ENCODE data around the gene ITIH3.

ITIH3 gene

GRCh38 chr3:52779011-52779836 is 15.4 kb upstream of the ITIH3 start:
- no peak for DNase-seq (ENCODE audit: low read depth in 2 of 2)

DNA sequence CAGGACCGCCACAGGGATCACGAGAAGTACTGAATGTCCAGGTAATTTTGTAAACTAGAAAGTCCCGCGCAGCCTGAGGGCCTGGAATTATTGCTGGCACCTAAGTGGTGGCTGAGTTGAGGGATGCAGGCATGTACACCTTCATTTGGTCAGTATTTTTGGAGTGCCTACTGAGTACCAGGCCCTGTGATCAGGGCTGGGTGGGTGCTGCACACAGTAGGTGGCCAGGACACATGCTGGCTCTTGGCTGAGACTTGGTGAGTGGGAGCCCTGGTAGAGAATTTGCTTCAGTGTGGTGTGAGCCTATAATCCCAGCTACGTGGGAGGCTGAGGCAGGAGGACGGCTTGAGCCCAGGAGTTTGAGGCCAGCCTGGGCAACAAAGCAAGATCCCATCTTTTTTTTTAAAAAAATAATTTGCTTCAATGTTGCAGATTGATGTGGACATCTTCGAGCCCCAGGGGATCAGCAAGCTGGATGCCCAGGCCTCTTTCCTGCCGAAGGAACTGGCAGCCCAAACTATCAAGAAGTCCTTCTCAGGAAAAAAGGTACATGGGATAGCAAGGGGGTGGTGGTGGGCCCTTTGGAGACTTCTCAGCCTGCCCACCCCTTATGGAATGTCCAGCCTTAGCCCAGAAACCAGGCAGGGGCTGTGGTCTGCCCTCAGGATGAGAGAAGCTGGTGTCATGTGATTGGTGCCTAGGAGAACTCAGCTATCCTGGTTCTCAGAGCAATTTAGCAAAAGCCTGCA is 14.6 kb upstream of the ITIH3 start:
- DNase-seq (ENCODE audit: low read depth in 2 of 2) = no peak

- no peak for DNase-seq (ENCODE audit: low read depth in 2 of 2)
These were observed 12.9 kb upstream of the ITIH3 start for GRCh38 chr3:52781741-52782140.

DNA sequence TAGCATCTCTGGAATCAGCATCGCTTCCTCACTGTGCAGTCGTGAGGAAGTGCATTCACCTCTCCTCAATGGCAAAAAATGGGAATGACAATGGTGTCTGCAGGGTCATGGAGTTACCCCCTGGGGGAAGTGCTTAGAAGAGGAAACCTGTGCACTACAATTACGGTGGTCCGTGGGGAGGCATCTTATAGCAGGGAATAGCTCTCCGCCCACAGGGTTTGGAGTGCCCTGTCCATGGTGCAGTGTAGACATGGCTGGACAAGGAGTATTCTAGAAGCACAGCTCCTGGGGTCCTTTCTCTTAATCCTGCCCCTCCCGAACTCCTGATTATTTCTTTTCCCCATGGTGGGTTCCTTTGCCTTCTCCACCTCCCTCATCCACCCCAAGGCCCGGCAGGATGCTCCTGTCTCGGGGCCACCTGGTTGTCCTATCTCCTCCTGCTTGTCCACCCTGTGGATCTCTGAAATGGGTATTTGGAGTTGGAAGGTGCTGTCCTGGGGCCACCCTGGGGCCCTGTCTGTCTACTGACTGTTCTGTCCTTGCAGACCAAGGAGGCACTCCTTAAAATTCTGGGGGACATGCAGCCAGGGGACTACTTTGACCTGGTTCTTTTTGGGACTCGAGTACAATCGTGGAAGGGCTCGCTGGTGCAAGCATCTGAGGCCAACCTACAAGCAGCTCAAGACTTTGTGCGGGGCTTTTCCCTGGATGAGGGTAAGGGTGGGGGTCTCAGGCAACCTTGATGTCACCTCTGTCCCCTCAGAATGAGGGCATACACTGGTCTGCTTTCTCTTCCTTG is 12.0 kb upstream of the ITIH3 start:
- DNase-seq (ENCODE audit: low read depth in 2 of 2) = no peak

DNA sequence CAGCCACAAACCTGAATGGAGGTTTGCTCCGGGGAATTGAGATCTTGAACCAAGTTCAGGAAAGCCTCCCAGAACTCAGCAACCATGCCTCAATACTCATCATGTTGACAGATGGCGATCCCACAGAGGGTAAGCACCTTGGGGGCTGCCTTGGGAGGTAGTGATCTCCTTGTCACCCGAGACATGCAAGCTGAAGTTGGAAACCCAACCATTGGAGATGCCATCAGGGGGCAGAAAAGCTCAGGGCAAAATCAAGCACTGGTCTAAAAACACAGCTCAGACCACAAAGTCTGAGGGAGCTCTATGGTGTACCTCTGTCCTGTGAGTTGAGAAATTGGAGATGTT is 11.4 kb upstream of the ITIH3 start:
- DNase-seq (ENCODE audit: low read depth in 2 of 2) = no peak

DNA sequence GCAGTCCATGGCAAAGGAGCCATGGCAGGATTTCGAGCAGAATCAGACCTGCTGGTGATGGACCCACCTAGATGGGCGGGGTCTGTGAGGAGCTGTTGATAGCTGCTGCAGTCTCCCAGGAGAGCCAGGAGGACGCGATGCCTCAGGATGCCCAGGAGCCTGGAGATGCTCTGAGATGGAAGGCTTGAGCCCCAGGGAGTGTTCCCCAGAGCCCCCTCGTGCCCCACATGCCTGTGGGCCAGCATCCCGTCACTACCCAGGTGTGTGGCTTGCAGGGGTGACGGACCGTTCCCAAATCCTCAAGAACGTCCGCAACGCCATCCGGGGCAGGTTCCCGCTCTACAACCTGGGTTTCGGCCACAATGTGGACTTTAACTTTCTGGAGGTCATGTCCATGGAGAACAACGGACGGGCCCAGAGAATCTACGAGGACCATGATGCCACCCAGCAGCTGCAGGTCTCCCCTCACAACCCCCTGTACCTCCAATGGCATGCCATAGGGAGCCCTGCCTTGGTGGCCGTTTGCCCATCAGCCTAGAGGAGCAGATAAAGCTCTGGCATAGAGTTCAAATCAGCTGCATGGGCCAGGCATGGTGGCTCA is 10.5 kb upstream of the ITIH3 start:
- DNase-seq (ENCODE audit: low read depth in 2 of 2) = no peak

- DNase-seq (ENCODE audit: low read depth in 2 of 2) = no peak
These were observed 9.5 kb upstream of the ITIH3 start for GRCh38 chr3:52784931-52785590.

DNA sequence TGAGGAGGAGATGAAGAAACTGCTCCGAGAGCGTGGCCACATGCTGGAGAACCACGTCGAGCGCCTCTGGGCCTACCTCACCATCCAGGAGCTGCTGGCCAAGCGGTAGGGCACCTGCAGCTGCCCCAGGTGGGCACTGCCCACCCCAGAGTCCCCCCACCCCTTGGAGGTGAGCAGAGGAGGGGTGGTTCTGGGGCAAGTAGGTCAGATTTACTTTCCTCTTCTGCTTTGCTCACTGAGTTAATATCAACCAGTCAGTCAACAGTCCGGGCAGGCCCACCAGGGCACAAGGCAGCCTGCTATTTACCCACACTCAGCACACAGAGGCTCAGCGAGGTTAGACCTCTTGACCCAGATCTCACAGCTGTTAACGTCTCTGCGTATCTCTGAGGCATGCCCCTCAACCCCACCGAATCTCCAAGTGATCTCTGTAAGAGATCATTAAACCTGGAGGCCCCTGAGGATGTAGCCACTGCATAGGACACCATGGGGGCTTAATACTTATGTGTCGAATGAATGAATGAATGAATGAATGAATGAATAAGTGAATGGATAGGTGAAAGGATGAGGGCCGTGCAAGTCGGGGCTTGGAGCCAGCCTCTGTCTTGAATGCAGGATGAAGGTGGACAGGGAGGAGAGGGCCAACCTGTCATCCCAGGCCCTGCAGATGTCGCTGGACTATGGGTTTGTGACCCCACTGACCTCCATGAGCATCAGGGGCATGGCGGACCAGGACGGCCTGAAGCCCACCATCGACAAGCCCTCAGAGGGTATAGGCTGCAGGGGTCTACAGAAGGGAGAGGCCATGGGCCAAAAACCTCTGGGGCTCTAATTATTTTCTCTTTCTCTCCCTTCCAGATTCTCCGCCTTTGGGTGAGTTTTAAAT is 8.0 kb upstream of the ITIH3 start:
- no peak for DNase-seq (ENCODE audit: low read depth in 2 of 2)

DNA sequence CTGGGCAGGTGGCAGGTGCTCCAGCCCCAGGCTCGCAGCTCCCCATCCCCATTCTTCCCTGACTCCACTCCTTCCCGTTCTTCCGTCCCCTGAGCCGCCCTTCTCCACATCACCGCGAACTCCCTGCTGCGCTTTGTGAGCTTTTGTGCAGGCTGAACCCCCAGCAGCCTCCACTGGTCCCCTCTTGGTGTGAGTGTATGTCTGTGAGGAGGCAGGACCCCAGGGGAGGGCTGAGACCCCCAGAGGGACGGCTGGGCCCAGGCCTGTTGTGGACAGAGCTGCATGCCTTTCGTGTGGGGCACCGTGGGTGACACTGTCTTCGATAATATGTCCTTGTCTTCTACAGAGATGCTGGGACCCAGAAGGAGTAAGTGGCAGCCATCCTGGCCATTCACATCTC is 7.3 kb upstream of the ITIH3 start:
- DNase-seq (ENCODE audit: low read depth in 2 of 2) = no peak

DNA sequence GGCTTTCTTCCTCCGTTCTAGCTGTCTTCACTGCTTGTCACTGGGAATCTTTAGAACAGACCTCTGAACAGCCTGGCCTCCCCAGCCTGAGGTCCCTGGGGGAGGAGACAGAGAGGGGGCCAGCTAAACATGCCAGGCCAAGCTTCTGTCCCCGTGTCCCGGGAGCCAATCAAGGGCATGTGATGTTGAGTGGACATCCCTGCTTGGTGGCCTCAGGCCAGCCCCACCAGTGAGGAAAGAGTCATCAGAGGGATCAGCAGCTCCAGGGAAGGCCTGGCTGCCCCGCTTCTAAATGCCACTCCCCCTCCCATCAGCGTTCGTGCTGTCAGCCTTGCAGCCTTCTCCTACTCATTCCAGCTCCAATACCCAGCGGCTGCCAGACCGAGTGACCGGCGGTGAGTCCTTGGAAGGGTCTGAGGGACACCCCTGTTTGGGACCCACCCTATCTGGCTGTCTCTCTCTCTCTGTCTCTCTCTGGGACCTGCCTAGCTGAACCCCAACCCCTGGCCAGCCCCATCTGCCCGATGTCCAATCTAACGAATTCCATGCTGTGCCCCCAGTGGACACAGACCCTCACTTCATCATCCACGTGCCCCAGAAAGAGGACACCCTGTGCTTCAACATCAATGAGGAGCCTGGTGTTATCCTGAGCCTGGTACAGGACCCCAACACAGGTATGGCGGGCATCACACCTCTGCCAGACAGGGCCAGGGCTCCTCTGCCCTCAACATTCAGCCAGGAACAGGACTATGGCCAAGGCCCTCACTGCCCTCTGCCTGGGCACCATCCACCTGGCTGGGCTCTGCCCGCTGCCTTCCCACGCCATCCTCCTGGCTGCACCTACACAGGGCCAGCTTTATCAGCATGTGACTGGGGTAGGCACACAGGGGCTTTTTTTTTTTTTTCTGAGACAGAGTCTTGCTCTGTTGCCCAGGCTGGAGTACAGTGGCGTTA is 6.6 kb upstream of the ITIH3 start:
- DNase-seq (ENCODE audit: low read depth in 2 of 2) = no peak

- DNase-seq (ENCODE audit: low read depth in 2 of 2) = no peak
These were observed 5.5 kb upstream of the ITIH3 start for GRCh38 chr3:52788890-52789745.

DNA sequence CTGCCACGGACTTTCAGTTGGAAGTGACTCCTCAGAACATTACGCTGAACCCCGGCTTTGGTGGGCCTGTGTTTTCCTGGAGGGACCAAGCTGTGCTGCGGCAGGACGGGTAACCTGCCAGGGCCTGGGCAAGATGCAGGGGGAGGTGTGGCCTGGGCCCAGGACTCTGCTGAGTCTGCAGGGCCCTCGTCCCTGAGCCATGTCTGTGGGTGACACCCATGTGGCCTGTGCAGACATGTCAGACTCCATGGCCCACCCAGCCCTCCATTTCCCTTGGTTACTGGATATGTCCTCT is 4.9 kb upstream of the ITIH3 start:
- DNase-seq (ENCODE audit: low read depth in 2 of 2) = no peak

GRCh38 chr3:52790337-52790736 is 4.3 kb upstream of the ITIH3 start:
- no peak for DNase-seq (ENCODE audit: low read depth in 2 of 2)

DNA sequence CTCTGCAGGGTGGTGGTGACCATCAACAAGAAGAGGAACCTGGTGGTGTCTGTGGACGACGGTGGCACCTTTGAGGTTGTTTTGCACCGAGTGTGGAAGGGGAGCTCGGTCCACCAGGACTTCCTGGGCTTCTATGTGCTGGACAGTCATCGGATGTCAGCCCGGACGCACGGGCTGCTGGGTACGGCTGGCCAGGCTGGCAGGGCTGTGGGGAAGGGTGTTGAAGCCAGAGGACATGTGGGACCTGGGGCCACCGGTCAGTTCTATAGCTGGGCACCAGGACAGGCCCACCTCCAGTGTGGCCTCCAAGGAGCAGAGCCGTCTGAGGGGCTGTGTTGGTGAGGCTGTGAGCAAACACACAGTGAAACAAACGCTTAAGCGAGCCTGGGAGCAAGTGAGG is 3.9 kb upstream of the ITIH3 start:
- no peak for DNase-seq (ENCODE audit: low read depth in 2 of 2)

DNA sequence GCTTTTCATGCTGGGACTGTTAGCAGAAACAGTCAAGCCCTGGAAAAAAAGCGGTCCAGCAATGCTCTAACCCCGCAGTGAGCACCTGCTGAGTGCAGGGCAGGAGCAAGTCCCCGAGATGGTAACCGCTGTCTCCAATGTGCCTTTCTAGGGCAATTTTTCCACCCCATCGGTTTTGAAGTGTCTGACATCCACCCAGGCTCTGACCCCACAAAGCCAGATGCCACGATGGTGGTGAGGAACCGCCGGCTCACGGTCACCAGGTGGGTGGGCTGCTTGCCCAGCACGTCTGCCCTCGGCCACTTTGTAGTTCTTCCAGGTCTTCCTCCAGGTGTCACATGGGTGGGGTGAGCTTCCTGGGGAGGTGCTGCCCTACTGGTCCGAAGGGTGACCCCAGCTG is 3.2 kb upstream of the ITIH3 start:
- DNase-seq (ENCODE audit: low read depth in 2 of 2) = no peak

DNA sequence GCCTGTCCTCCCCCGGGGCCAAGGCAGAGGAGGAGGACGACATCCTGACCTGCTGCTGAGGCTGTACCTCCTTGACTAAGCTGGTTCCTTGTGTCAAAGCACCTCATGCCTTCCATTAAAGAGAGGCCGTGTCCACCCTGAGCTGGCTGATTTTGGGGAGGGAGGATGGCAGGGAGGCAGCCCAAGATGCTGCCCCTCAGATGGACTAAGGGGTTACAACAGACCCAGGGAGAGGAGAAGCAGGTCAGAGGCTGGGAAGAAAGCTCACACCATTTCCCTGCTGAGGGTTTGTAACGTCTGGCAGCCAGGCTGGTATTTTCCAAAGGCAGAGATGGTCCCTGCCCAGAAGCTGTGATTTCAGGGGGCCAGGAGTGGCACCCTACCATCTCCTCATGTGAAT is 2.7 kb upstream of the ITIH3 start:
- no peak for DNase-seq (ENCODE audit: low read depth in 2 of 2)

GRCh38 chr3:52792413-52792812 is 2.2 kb upstream of the ITIH3 start:
- no peak for DNase-seq (ENCODE audit: low read depth in 2 of 2)

DNA sequence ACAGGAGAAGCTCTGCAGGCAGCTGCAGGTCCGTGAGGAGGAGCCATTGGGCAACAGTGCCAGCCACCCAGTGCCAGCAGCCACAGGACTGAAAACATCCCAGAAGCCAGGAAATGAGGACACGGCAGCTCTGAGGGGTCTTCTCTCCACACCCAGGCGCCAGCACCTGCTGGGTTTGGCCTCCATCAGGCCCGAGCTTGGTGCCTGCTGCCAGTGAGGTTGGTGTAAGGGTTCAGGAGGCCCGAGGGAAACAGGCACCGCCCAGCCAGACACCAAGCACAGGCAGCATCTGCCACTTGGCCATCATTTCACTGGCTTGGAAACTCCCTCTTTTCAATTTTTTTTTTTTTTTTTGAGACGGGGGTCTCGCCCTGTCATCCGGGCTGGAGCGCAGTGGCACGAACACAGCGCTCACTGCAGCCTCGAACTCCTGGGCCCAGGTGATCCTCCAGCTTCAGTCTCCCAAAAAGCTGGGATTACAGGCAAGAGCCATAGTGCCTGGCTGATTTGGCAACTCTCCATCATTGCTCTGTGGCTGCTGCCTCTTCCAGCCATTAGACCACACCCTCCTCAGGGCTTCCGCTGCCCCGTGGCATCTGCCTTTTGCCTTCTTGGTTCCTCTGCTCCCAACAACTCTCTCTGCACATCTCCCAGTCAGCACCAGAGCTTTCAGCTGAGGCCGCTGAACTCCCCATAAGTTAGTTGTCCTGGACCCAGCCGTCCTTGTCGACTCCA is 1.5 kb upstream of the ITIH3 start:
- no peak for DNase-seq (ENCODE audit: low read depth in 2 of 2)
